Measurements from ENCODE around the gene CDC45.

CDC45 gene

GRCh38 chr22:19494676-19495173 lies 15.0 kb downstream of the CDC45 start:
- no peaks in the 10 kb centered on the region for H3K9me3 ChIP-seq (ENCODE audit: insufficient read depth, low read length)
- peaks cover 68% of the 10 kb centered on the region for H3K36me3 ChIP-seq (ENCODE audit: insufficient read depth, insufficient read length, low read length)
- TF ChIP-seq ZNF274 (IDR thresholded peaks at IDR 0.05; ENCODE audit: low read depth, low read length) (no peak), YY1 (IDR thresholded peaks at IDR 0.05; ENCODE audit: insufficient read depth, insufficient read length) (no peak), SUZ12 (IDR thresholded peaks at IDR 0.05; ENCODE audit: extremely low read depth, insufficient read depth, insufficient read length) (no peak)
- H3K4me3 ChIP-seq (ENCODE audit: insufficient read length, low read depth) = no peak overlapping the region
- H3K27me3 ChIP-seq (ENCODE audit: insufficient read depth, insufficient read length) = no peaks in the 10 kb centered on the region
- H3K4me1 ChIP-seq (ENCODE audit: insufficient read depth, insufficient read length) = no peaks in the 10 kb centered on the region
- H3K9ac ChIP-seq (ENCODE audit: insufficient read length, low read depth) = no peak overlapping the region
- no peak for DNase-seq (ENCODE audit: low read depth, low spot score)

GRCh38 chr22:19495562-19496323 lies 16.0 kb downstream of the CDC45 start:
- Histone ChIP-seq H3K9me3 (ENCODE audit: insufficient read depth, low read length) (no peaks in the 10 kb centered on the region), H3K4me1 (ENCODE audit: insufficient read depth, insufficient read length) (no peaks in the 10 kb centered on the region), H3K9ac (ENCODE audit: insufficient read length, low read depth) (no peak overlapping the region), H3K4me3 (ENCODE audit: insufficient read length, low read depth) (no peak overlapping the region), H3K27me3 (ENCODE audit: insufficient read depth, insufficient read length) (no peaks in the 10 kb centered on the region), H3K36me3 (ENCODE audit: insufficient read depth, insufficient read length, low read length) (peaks cover 70% of the 10 kb centered on the region)
- DNase-seq (ENCODE audit: low read depth, low spot score) = no peak
- TF ChIP-seq SUZ12 (IDR thresholded peaks at IDR 0.05; ENCODE audit: extremely low read depth, insufficient read depth, insufficient read length) = no peak
- TF ChIP-seq YY1 (IDR thresholded peaks at IDR 0.05; ENCODE audit: insufficient read depth, insufficient read length) = no peak
- no peak for TF ChIP-seq ZNF274 (IDR thresholded peaks at IDR 0.05; ENCODE audit: low read depth, low read length)

GRCh38 chr22:19496324-19496630 lies 16.6 kb downstream of the CDC45 start:
- no peak for TF ChIP-seq YY1 (IDR thresholded peaks at IDR 0.05; ENCODE audit: insufficient read depth, insufficient read length)
- TF ChIP-seq SUZ12 (IDR thresholded peaks at IDR 0.05; ENCODE audit: extremely low read depth, insufficient read depth, insufficient read length) = no peak
- TF ChIP-seq ZNF274 (IDR thresholded peaks at IDR 0.05; ENCODE audit: low read depth, low read length) = no peak
- no peaks in the 10 kb centered on the region for H3K4me1 ChIP-seq (ENCODE audit: insufficient read depth, insufficient read length)
- H3K9me3 ChIP-seq (ENCODE audit: insufficient read depth, low read length) = no peaks in the 10 kb centered on the region
- DNase-seq (ENCODE audit: low read depth, low spot score) = no peak
- H3K36me3 ChIP-seq (ENCODE audit: insufficient read depth, insufficient read length, low read length) = peaks cover 72% of the 10 kb centered on the region
- H3K27me3 ChIP-seq (ENCODE audit: insufficient read depth, insufficient read length) = no peaks in the 10 kb centered on the region
- no peak overlapping the region for H3K9ac ChIP-seq (ENCODE audit: insufficient read length, low read depth)
- H3K4me3 ChIP-seq (ENCODE audit: insufficient read length, low read depth) = no peak overlapping the region

GRCh38 chr22:19497245-19497644 lies 17.5 kb downstream of the CDC45 start:
- Histone ChIP-seq H3K9ac (ENCODE audit: insufficient read length, low read depth) (no peak overlapping the region), H3K4me1 (ENCODE audit: insufficient read depth, insufficient read length) (no peaks in the 10 kb centered on the region), H3K4me3 (ENCODE audit: insufficient read length, low read depth) (no peak overlapping the region), H3K27me3 (ENCODE audit: insufficient read depth, insufficient read length) (no peaks in the 10 kb centered on the region), H3K9me3 (ENCODE audit: insufficient read depth, low read length) (no peaks in the 10 kb centered on the region), H3K36me3 (ENCODE audit: insufficient read depth, insufficient read length, low read length) (peaks cover 75% of the 10 kb centered on the region)
- no peak for TF ChIP-seq SUZ12 (IDR thresholded peaks at IDR 0.05; ENCODE audit: extremely low read depth, insufficient read depth, insufficient read length)
- no peak for TF ChIP-seq ZNF274 (IDR thresholded peaks at IDR 0.05; ENCODE audit: low read depth, low read length)
- TF ChIP-seq YY1 (IDR thresholded peaks at IDR 0.05; ENCODE audit: insufficient read depth, insufficient read length) = no peak
- no peak for DNase-seq (ENCODE audit: low read depth, low spot score)

GRCh38 chr22:19498154-19498865 lies 18.6 kb downstream of the CDC45 start:
- DNase-seq (ENCODE audit: low read depth, low spot score) = no peak
- no peaks in the 10 kb centered on the region for H3K4me1 ChIP-seq (ENCODE audit: insufficient read depth, insufficient read length)
- H3K27me3 ChIP-seq (ENCODE audit: insufficient read depth, insufficient read length) = no peaks in the 10 kb centered on the region
- TF ChIP-seq ZNF274 (IDR thresholded peaks at IDR 0.05; ENCODE audit: low read depth, low read length) = no peak
- TF ChIP-seq YY1 (IDR thresholded peaks at IDR 0.05; ENCODE audit: insufficient read depth, insufficient read length) = no peak
- no peak for TF ChIP-seq SUZ12 (IDR thresholded peaks at IDR 0.05; ENCODE audit: extremely low read depth, insufficient read depth, insufficient read length)
- H3K9me3 ChIP-seq (ENCODE audit: insufficient read depth, low read length) = no peaks in the 10 kb centered on the region
- H3K4me3 ChIP-seq (ENCODE audit: insufficient read length, low read depth) = no peak overlapping the region
- no peak overlapping the region for H3K9ac ChIP-seq (ENCODE audit: insufficient read length, low read depth)
- peaks cover 73% of the 10 kb centered on the region for H3K36me3 ChIP-seq (ENCODE audit: insufficient read depth, insufficient read length, low read length)

DNA sequence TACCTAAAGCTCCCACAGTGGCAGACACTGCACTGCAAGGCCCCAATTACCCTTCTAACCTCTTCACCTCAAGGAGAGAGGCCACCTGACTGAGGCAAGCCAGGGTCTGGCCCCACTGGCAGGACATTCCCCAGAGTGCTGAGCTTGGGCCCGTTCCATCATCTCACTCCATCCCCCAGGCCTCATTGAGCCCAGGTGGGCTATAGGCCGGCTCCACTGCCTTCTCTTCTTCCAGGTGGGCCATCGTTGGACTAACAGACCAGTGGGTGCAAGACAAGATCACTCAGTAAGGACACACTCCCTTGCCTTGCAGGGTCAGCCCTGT lies 19.1 kb downstream of the CDC45 start:
- Histone ChIP-seq H3K4me3 (ENCODE audit: insufficient read length, low read depth) (no peak overlapping the region), H3K9ac (ENCODE audit: insufficient read length, low read depth) (no peak overlapping the region), H3K4me1 (ENCODE audit: insufficient read depth, insufficient read length) (no peaks in the 10 kb centered on the region), H3K36me3 (ENCODE audit: insufficient read depth, insufficient read length, low read length) (peaks cover 71% of the 10 kb centered on the region), H3K27me3 (ENCODE audit: insufficient read depth, insufficient read length) (no peaks in the 10 kb centered on the region), H3K9me3 (ENCODE audit: insufficient read depth, low read length) (no peaks in the 10 kb centered on the region)
- DNase-seq (ENCODE audit: low read depth, low spot score) = no peak
- TF ChIP-seq ZNF274 (IDR thresholded peaks at IDR 0.05; ENCODE audit: low read depth, low read length) (no peak), YY1 (IDR thresholded peaks at IDR 0.05; ENCODE audit: insufficient read depth, insufficient read length) (no peak), SUZ12 (IDR thresholded peaks at IDR 0.05; ENCODE audit: extremely low read depth, insufficient read depth, insufficient read length) (no peak)

GRCh38 chr22:19499236-19499879 lies 19.6 kb downstream of the CDC45 start:
- Histone ChIP-seq H3K4me3 (ENCODE audit: insufficient read length, low read depth) (no peak overlapping the region), H3K9ac (ENCODE audit: insufficient read length, low read depth) (no peak overlapping the region), H3K4me1 (ENCODE audit: insufficient read depth, insufficient read length) (no peaks in the 10 kb centered on the region), H3K9me3 (ENCODE audit: insufficient read depth, low read length) (no peaks in the 10 kb centered on the region), H3K36me3 (ENCODE audit: insufficient read depth, insufficient read length, low read length) (peaks cover 66% of the 10 kb centered on the region), H3K27me3 (ENCODE audit: insufficient read depth, insufficient read length) (no peaks in the 10 kb centered on the region)
- TF ChIP-seq YY1 (IDR thresholded peaks at IDR 0.05; ENCODE audit: insufficient read depth, insufficient read length) (no peak), ZNF274 (IDR thresholded peaks at IDR 0.05; ENCODE audit: low read depth, low read length) (no peak), SUZ12 (IDR thresholded peaks at IDR 0.05; ENCODE audit: extremely low read depth, insufficient read depth, insufficient read length) (no peak)
- no peak for DNase-seq (ENCODE audit: low read depth, low spot score)

Measured in NT2/D1 (cell line).